ENCODE measurements around the gene OTUD3.
"Not testable (repeated sequence)": the region's sequence is repeated elsewhere in the genome, so short reads cannot be mapped to it uniquely, and the experiment has no call there.

Gene OTUD3

DNA sequence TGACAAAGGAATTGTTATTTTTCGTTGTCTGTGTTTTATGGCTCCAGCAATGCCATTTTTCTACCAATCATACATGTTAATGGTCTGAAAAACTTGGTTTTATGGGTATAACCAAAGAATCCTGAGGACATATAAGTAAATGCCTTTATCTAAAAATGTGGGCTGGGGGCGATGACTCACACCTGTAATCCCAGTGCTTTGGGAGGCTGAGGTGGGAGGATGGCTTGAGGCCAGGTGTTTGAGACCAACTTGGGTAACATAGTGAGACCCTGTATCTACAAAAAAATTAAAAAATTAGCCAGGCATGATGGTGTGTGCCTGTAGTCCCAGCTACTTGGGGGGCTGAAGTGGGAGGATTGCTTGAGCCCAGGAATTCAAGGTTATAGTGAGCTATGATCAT is 12.7 kb upstream of the OTUD3 start:
- DNase-seq (ENCODE audit: low spot score), result not testable (repeated sequence)

DNA sequence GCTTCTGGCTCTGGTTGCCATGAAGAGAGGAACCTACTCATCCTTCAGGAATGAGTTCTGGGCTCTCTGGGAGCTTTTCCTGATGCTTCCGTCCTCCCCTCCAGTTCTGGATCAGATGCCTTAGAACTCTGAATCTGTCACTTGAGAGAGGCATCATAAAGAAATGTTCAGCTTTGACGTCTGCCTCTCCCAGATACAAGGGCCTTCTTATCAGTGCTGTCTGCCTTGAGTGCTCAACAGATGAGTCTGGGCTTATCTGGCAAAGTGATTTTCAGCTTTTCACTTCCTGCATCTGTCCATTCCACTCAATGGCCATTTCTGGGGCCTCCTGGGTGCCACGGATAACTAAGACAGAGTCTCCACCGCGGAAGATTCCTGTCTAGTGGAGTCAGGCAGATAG is 12.3 kb upstream of the OTUD3 start:
- no peak for DNase-seq (ENCODE audit: low spot score)

DNA sequence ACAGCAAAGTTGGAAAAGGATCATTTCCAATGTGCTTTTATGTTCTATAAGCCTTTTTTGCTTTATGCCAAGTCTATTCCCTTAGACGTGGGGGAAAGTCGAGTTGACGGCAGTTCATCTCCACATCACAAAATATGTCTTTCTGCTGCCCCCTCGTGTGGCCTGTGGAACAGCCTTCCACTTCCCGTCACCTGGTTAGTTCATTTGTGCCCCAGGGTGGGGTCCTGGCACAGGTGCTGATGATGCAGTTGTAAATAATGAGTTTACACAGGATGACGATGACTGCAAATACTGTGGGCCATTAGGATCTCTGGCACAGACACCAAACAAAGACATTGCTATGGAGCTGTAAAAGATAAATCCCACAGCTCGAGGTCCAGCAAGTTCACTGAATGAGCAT is 10.0 kb upstream of the OTUD3 start:
- peak; percentile 8 for DNase-seq (ENCODE audit: low spot score)

DNA sequence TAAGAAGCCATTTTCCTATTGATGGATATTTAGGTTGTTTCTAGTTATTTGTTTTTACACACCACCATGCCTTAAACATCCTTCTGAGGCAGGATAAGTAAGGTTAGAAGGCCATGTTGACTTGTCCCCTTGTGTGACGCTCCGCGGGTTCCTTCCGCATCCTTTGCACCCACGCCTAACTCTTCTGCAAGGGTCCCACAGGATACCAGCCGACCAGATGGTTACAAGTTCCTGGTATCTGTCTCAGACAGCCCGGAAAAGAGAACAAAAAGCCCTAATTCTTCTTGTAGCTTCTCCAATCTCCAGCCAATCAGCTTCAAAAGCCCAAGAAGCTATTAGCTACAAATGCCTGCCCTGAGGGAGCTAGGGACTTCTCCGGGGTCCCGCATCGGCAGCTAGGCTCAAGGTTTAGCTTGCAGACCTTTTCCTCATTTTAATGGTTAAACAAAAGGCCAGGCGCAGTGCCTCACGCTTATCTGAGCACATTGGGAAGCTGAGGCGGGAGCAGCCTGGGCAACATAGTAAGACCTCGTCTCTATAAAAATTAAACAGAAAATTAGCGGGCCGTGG is 4.9 kb upstream of the OTUD3 start:
- DNase-seq (ENCODE audit: low spot score), result no peak

DNA sequence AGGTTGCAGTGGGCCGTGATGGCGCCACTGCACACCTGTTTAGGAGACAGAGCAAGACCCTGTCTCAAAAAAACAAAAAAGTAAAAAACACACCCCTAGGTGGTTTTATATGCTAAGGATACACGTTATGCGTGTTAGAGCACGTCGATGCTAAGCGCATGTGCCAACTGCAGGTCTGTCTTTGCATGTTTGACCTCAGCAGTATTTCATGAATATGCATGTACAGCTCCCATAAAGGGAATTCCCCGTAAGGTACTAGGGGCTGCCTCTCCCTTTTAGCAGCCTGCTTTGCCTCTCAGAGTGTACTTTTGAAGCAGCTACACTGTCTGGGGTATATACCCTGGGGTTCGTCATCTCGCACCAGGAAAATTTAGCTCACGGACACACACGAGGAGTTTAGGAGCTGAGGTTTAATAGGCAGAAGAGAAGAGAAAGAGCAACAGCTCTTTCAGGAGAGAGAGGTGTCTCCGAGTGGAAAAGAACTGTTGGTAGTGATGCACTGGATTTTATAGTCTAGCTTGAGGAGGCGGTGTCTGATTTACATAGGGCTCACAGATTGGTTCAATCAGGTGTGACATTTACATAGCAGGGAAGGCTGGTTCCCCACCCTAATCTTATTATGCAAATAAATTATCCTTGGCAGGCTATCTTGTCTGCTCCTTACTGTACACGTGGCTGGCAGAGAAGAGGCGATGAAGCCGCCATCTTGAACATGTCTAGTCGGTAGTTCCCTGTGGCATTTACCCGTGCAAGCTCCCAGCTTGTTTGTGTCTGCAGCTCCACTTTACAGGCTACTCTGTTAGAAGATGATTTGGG is 4.2 kb upstream of the OTUD3 start:
- peak; percentile 54 for DNase-seq (ENCODE audit: low spot score)

DNA sequence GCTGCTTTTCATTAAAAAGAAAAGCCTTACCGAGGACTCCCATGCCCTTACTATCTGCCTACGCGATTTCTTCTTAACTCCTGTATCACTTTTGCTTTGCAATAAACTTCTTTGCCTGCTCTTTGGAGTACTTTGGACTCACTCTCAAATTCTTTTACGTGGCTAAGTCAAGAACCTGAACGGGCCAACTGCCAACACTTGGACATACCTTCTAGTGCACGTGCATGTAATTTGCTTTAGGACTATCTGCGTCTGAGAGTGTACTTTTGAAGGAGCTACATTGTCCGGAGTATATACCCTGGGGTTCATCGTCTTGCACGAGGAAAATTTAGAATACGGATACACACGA is 3.6 kb upstream of the OTUD3 start:
- no peak for DNase-seq (ENCODE audit: low spot score)

DNA sequence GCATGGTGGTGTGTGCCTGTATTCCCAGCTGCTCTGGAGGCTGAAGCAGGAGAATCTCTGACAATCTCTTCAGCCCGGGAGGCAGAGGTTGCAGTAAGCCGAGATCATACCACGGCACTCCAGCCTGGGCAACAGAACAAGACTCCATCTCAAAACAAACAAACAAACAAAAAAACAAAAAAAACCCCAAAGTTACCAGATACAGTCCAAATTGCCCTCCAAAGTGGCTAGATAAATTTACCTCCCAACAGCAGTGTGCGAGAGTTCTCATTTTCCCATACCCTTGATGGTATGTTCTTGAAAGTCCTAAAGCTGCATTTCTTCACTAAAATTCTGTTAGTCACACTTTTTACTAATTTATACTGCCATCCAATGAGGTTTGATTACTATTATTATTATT is 3.0 kb upstream of the OTUD3 start:
- DNase-seq (ENCODE audit: low spot score), result no peak

DNA sequence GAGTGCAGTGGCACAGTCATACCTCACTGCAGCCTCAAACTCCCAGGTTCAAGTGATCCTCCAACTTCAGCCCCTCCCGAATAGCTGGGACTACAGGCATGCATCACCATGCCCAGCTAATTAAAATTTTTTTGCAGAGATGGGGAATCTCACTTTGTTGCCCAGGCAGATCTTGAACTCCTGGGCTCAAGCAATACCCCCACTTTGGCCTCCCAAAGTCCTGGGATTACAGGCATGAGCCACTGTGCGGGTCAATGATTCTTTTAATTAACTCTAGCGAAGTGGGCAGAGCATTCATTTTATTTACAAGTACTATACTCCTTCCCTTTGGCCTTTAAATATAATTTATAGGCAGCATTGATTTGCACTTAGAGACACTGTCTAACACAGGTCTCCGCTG is 2.5 kb upstream of the OTUD3 start:
- DNase-seq (ENCODE audit: low spot score), result no peak

DNA sequence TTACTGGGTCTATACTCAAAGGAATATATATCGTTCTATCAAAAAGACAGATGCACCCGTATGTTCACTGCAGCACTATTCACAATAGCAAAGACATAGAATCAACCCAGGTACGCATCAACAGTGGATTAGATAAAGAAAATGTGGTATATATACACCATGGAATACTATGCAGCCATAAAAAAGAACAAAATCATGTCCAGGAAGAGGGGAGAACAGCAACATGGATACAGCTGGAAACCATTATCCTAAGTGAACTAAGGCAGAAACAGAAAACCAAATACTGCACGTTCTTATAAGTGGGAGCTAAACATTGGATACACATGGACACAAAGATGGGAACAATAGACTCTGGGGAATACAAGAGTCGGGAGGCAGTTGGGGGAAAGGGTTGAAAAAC is 1.4 kb upstream of the OTUD3 start:
- DNase-seq (ENCODE audit: low spot score), result not testable (repeated sequence)

DNA sequence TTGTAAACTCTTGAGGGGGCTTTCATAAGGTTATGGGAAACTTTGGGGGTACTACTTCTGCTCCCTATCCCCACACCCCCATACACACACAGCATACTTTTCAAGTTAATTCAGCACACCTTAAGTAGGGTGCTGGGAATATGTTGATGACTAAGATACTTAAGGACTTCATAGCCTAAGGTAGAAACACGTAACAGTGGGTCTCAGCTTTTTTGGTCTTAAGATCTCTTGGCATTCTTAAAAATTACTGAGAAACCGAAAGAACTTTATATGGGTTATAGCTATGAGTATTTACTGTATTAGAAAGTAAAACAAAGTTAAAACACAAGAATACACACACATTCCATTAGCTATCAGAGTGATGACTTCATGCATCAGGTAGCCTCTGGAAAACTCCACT is 2.1 kb downstream of the OTUD3 start:
- DNase-seq (ENCODE audit: low spot score), result no peak

DNA sequence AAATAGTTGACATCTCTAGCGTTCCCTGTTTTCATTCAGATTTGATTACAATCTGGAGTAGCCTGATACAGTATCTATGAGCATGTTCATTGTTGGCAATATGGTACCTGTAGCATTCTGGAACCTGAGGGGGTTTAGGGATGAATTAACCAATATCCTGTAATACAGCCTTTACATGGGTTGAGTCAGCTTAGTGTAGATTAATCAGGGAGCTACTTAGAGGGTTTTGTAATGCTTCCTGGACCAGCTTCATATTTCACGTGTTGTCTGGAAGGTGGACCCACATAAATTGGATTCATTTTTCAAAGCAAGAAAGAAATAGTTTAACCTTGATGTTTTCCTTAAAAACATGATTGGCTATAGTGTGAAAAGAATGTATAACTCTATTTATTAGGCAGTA is 3.6 kb downstream of the OTUD3 start:
- no peak for DNase-seq (ENCODE audit: low spot score)

DNA sequence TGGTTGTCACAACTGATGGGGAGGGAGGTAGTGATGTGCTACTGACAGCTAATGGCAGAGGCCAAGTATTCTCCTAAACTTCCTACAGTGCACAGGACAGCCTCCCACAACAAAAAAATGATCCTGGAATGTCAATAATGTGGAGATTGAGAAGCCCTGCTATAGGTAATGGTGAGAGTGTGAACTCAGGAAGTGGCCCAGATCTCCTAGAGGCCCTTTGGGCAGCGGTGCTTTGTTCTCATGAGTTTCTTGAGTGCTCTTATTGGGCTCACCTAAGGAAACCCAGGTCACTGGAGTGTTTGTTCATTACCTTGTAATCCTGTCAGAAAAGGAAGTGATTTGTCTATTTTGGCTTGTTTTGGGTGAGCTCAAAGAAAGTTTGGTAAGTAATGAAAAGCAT is 5.9 kb downstream of the OTUD3 start:
- DNase-seq (ENCODE audit: low spot score), result no peak

DNA sequence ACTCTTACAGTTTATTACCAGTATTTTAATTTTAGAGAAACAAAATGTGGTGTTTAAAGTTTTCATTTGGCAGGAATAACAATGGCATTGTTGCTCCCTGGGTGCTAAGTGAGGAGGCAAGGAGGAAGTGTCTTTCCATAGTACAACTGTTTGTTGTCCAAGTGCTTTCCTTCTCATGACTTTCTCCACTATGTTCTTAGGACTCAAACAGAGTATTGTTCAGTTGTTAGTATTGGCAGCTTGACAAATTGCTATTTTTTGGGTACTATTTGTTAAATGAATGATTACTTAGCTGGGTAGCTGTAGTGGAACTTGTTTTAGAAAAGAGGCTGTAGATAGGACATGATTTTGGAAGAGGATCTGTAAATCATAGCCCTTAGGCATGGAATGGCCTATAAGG is 7.5 kb downstream of the OTUD3 start:
- no peak for DNase-seq (ENCODE audit: low spot score)

DNA sequence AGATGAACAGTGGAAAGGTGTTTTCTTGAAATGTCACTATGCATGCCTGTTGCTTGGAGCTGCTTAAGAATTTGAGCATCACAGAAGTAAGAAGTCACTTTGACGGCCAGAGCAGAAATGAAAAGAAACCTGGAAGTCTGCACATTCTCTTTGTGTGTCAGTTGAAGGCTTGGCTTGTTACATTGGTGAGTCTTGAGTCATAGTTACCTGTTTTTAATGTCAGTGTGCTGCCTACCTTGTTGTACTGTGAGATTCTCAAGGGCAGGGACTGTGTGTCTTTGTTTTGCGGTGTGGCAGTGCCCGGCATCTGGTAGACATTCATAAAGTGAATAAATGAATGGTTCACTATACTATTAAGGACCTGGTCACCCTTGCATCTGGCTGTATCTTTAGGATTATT is 9.9 kb downstream of the OTUD3 start:
- DNase-seq (ENCODE audit: low spot score), result no peak

DNA sequence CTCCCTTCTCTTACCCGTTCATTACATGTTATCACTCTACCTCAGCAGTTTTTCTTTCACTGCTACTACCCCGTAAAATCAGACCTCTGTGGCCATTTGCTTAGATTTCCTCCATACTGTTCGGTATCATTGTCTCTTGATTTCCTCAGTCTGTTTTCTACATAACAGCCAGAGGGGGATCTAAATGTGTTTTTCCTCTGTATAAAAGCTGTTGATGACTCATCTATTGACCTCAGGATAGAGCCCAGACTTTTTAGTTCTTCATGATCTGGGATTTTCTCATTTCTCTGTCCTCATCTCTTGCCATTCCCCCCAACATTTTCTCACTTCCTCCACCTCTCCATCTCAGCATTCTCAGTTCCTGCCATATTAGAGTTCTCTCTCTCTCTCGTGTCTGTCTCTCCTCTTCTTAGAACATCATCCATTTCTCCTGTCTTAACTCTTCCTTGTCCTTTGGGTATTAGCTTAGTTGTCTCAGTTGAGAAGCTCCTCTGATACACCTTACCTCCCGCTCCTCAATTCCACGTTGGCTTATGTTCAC is 10.5 kb downstream of the OTUD3 start:
- DNase-seq (ENCODE audit: low spot score), result no peak

DNA sequence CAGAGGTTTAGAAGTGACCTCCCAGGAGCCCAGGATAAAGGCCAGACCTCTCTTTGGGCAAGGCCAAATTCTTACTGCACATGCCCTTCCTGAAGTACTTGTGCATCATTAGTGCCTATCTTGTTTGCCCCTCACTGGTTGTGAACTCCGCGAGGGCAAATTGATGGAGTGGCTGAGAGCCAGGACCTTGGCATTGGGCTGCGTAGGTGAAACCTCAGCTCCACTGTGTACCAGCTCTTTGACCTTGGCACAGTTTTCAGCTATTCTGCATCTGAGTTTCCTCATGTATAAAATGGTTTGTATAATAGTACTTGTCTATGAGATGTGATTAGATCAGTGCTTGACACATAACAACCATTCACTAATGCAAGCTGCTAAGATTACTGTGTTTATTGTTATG is 11.5 kb downstream of the OTUD3 start:
- DNase-seq (ENCODE audit: low spot score), result no peak

DNA sequence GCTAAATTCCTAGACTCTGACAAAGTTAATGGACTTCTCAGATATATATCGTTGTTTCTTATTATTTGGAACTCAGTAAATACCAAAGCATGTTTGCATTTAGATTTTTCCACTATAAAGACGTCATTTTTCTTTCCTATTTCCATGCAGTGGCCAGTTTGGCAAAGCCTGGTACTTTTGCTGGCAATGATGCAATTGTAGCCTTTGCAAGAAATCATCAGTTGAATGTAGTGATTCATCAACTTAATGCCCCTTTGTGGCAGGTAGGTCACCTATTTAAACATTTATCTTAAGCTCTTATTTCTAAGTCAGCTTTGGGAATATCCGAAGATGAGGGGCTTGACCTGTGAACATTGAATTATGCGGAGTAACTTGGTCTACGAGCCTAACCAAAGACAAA is 12.0 kb downstream of the OTUD3 start:
- no peak for DNase-seq (ENCODE audit: low spot score)

DNA sequence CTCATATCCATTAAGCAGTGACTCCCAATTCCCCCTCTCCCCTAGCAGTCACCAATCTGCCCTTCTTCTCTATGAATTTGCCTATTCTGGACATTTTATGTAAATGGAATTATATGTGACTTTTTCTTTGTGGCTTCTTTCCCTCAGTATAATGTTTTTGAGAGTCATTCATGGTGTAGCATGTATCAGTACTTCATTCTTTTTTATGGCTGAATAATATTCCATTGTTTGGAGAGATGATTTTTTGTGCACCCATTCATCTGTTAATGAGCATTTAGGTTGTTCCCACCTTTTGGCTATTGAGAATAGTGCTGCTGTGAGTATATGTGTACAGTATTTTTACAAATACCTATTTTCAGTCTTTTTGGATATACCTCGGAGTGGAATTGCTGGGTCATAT is 19.5 kb downstream of the OTUD3 start:
- no peak for DNase-seq (ENCODE audit: low spot score)

DNA sequence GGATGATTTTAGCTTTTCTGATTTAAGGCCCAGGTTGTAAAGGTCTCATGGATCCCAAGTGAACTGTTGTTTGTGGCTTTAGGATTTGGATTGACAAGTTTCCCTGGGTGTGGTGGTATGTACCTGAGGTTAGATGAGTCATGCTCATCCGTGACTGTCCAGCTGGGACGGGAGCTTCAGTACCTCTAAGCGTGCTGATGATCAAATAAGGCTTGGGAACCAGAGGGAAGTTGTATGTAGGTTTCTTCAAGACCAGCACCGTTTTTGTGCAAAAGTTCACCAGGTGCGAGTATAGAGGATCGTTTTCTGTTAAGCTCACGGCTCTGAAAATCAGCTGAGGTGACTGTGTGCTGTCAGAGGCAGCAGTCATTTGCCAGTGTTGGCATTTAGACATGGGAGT is 21.4 kb downstream of the OTUD3 start:
- DNase-seq (ENCODE audit: low spot score), result no peak

DNA sequence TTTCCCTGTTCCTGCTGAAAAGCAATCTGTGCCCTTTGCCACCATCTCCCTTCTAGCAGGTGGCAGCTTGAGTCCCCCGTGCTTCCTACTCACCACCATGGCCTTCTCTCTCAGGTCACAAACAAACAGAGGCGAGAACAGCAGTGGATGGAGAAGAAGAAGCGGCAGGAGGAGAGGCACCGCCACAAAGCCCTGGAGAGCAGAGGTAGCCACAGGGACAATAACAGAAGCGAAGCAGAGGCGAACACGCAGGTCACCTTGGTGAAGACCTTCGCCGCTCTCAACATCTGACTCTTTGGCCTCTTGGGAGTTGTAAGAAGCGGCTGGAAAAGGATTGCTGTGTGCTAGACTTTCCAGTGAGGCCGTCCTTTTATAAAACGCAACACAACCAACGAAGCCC is 25.3 kb downstream of the OTUD3 start:
- no peak for DNase-seq (ENCODE audit: low spot score)

DNA sequence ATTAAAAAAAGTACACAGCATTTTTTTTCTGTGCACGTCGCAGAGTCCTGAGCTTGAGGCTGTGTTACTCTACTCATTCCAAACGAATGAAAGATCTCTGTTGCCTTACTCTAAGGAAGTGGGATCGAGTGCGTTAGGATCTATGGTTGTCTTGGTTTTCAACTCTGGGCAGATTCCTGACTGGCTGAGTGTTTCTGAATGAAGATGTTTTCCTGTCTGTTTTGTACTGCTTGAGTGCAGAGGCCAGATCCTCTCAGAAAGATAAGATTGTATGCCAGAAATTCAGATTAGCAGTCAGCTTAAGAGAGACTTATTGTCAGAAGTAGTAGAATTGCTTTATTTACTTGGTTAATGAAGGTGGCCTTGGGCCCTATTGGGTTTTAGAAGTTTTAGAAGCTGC is 27.2 kb downstream of the OTUD3 start:
- DNase-seq (ENCODE audit: low spot score), result no peak

DNA sequence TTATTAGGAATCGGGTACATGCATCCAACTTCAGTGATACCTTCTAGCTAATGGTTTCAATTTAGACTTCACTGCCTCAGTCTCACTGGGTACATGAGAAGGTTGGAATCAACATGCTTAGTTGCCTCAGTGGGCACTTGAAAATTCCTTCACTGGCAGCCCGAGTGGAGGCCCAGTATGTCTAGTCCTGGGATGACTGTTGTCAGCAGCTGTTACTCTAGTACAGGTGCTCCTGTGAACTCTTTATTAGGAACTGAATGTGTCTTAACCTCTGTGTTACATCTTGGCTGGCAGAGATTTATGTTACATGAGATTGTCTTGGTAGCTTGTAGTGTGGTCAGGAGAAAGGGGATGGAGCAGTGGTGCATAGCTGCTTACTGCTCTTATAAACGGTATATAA is 27.8 kb downstream of the OTUD3 start:
- no peak for DNase-seq (ENCODE audit: low spot score)

DNA sequence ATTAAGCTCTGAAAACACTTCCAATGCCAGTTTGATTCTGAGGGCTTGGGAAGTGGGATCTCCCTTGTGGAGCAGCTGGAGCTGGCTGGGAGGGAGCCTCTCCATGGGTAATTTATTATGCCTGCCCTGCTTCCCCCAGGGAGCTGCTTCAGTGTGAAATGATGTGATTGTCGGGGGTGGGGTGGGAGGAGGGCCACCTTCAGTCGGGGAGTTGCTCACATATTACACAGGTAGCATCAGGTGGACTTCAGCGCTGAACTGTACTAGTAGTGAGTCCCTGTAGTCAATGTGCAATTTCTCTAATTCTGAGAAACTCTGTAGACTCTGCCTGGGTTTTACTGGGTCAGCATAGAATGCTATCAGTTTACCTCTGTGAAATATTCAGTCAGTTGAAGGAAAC is 28.5 kb downstream of the OTUD3 start:
- DNase-seq (ENCODE audit: low spot score), result no peak

DNA sequence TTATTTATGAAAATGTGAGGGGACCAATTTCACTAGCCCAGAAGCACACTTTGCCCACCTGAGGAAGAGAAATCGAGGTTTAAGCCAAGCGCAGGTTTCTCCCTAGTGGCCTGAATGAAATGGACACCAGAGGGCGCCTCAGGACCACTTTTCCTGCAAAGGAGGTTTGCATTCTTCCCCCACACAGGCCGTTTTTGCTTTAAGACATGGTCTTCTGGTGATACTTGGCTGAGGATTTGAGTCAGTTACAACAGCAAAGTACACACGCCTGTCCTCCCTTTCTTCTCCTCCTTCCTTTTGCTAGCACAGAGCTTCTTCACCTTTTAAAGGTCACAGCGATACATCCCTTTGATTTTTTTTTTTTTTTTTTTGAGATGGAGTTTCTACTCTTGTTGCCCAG is 35.9 kb downstream of the OTUD3 start:
- DNase-seq (ENCODE audit: low spot score), result peak; percentile 86

Measured in NAMALWA (cell line).